Panc1 (cell line): ENCODE measurements around the gene WDR46. TPM values are rescaled to one million over a fixed set of nuclear protein-coding genes. Genes with fewer than 3 reads are reported as not detected.

Experiments used
- ATAC-seq: fragments of 200-7000 bp; cut with Tn5 transposase; 2 replicates; pipeline ENCODE4 v1.9.1; 2020; ENCODE audit warnings: mild to moderate bottlenecking, moderate library complexity
- BruUV-seq: library from RNA; stranded (reverse); fragments of 400-500 nt; replicated peaks from 2 replicates; lab custom pipeline; 2021; lab: Mats Ljungman, UMichigan
- CTCF ChIA-PET: fragments of 300-600 bp; sonication (Branson Sonifier 250); formaldehyde crosslinking; loops from one replicate; lab custom pipeline; 2022; ENCODE audit warnings: antibody characterized with exemption; lab: Charles Lee
- POLR2A ChIA-PET: fragments of 300-600 bp; sonication (Branson Sonifier 250); formaldehyde crosslinking; loops from one replicate; lab custom pipeline; 2022; ENCODE audit warnings: antibody characterized with exemption; lab: Charles Lee
- DNase-seq: peaks from one replicate; pipeline ENCODE4 v3.0.0-alpha.2; 2010; ENCODE audit warnings: low read depth, low spot score
- H3K27ac ChIP-seq: 2 replicates; pipeline ENCODE4 v1.5.1; 2011; ENCODE audit warnings: mild to moderate bottlenecking, low read length, inconsistent platforms
- H3K27me3 ChIP-seq: fragments of 200-500 bp; sonication (Bioruptor generic); 2 replicates; pipeline ENCODE4 v1.6.0; 2014; ENCODE audit warnings: low read length, inconsistent platforms; ENCODE audit not compliant: control insufficient read depth, insufficient read depth
- H3K36me3 ChIP-seq: fragments of 200-500 bp; sonication (Bioruptor generic); 2 replicates; pipeline ENCODE4 v1.5.1; 2014; ENCODE audit warnings: inconsistent platforms, mild to moderate bottlenecking, low read length, moderate library complexity; ENCODE audit not compliant: control insufficient read depth, insufficient read depth
- H3K4me1 ChIP-seq: 2 replicates; pipeline ENCODE4 v1.5.1; 2011; ENCODE audit warnings: inconsistent platforms, mild to moderate bottlenecking, low read length, moderate library complexity; ENCODE audit not compliant: control insufficient read depth, insufficient read depth
- H3K4me3 ChIP-seq, 2 experiments: 2 replicates each; pipeline ENCODE4 v1.5.1; 2011 to 2012; ENCODE audit warnings: low read depth in 2 of 2, low read length in 2 of 2, mild to moderate bottlenecking in 2 of 2, inconsistent platforms in 1 of 2, moderate library complexity in 1 of 2
- H3K9me3 ChIP-seq: fragments of 200-500 bp; sonication (Bioruptor generic); 2 replicates; pipeline ENCODE4 v1.5.1; 2014; ENCODE audit warnings: low read depth, mild to moderate bottlenecking, inconsistent platforms, low read length, moderate library complexity; ENCODE audit not compliant: control insufficient read depth, insufficient read depth
- POLR2AphosphoS5 ChIP-seq: IDR thresholded peaks from 2 replicates; pipeline ENCODE4 v1.6.1; 2012; ENCODE audit warnings: mild to moderate bottlenecking, low read depth, low read length, moderate library complexity
- SIN3A ChIP-seq: IDR thresholded peaks from 2 replicates; pipeline ENCODE4 v1.6.1; 2012; ENCODE audit warnings: low read depth, mild to moderate bottlenecking, low read length, moderate library complexity, borderline replicate concordance; ENCODE audit not compliant: insufficient read depth
- TCF7L2 ChIP-seq: IDR thresholded peaks from 2 replicates; pipeline ENCODE4 v1.6.1; 2011; ENCODE audit warnings: mild to moderate bottlenecking, low read depth, low read length, inconsistent platforms
- in situ Hi-C: cut with HindIII; loops from 2 replicates; pipeline ENCODE4 v1.10.0; 2016; ENCODE audit warnings: low sequenced_read_pairs, low pct_unique_long_range_greater_than_20kb
- intact Hi-C: fragments of 100-400 bp; cut with micrococcal nuclease; formaldehyde crosslinking; loops from one replicate; pipeline ENCODE4 v1.10.0; 2022; ENCODE audit not compliant: unreplicated experiment
- total RNA-seq: library from RNA; stranded (reverse); gene quantifications from one replicate; pipeline ENCODE4 v1.2.1, GENCODE V29; 2021; ENCODE audit not compliant: unreplicated experiment
- TF ChIP-seq, protein P1 (sequence below): fragments of 450-650 bp; IDR thresholded peaks from 2 replicates; pipeline ENCODE4 v1.5.1; 2017; ENCODE audit warnings: mild to moderate bottlenecking
- TF ChIP-seq, protein P2 (sequence below), 2 experiments: IDR thresholded peaks; 2 replicates each; pipeline ENCODE4 v1.6.1; 2011 to 2012; ENCODE audit warnings: low read depth in 2 of 2, control low read depth in 1 of 2, low read length in 1 of 2, mild to moderate bottlenecking in 1 of 2, moderate library complexity in 1 of 2; ENCODE audit not compliant: insufficient read depth in 1 of 2

Gene WDR46
- total RNA-seq, 1 experiment from 2014 or later = 80.6 TPM

DNA sequence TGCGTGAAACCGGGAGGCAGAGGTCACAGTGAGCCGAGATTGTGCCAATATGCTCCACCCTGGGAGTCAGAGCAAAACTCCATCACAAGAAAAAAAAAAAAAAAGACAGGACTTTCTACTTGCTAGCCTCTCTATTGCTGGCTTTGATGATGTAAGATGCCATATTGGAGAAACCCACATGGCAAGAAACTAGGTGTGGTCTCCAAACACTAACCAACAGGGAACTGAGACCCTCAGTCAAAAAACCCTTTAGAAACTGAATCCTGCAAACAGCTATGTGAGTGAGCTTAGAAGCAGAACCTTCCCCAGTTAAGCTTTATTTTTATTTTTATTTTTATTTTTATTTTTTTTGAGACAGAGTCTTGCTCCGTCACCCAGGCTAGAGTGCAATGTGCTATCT is 46.9 kb upstream of the WDR46 start:
- intact Hi-C loops = no loop called here
- H3K27ac ChIP-seq = no peak overlapping the region
- TF ChIP-seq, protein P1, sequence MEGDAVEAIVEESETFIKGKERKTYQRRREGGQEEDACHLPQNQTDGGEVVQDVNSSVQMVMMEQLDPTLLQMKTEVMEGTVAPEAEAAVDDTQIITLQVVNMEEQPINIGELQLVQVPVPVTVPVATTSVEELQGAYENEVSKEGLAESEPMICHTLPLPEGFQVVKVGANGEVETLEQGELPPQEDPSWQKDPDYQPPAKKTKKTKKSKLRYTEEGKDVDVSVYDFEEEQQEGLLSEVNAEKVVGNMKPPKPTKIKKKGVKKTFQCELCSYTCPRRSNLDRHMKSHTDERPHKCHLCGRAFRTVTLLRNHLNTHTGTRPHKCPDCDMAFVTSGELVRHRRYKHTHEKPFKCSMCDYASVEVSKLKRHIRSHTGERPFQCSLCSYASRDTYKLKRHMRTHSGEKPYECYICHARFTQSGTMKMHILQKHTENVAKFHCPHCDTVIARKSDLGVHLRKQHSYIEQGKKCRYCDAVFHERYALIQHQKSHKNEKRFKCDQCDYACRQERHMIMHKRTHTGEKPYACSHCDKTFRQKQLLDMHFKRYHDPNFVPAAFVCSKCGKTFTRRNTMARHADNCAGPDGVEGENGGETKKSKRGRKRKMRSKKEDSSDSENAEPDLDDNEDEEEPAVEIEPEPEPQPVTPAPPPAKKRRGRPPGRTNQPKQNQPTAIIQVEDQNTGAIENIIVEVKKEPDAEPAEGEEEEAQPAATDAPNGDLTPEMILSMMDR = no peak
- TF ChIP-seq, protein P2, sequence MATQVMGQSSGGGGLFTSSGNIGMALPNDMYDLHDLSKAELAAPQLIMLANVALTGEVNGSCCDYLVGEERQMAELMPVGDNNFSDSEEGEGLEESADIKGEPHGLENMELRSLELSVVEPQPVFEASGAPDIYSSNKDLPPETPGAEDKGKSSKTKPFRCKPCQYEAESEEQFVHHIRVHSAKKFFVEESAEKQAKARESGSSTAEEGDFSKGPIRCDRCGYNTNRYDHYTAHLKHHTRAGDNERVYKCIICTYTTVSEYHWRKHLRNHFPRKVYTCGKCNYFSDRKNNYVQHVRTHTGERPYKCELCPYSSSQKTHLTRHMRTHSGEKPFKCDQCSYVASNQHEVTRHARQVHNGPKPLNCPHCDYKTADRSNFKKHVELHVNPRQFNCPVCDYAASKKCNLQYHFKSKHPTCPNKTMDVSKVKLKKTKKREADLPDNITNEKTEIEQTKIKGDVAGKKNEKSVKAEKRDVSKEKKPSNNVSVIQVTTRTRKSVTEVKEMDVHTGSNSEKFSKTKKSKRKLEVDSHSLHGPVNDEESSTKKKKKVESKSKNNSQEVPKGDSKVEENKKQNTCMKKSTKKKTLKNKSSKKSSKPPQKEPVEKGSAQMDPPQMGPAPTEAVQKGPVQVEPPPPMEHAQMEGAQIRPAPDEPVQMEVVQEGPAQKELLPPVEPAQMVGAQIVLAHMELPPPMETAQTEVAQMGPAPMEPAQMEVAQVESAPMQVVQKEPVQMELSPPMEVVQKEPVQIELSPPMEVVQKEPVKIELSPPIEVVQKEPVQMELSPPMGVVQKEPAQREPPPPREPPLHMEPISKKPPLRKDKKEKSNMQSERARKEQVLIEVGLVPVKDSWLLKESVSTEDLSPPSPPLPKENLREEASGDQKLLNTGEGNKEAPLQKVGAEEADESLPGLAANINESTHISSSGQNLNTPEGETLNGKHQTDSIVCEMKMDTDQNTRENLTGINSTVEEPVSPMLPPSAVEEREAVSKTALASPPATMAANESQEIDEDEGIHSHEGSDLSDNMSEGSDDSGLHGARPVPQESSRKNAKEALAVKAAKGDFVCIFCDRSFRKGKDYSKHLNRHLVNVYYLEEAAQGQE (IDR thresholded peaks at IDR 0.05; ENCODE audit: insufficient read depth in 1 of 2, low read depth in 2 of 2, low read length in 1 of 2) = no peak
- TF ChIP-seq POLR2AphosphoS5 (no peak), SIN3A (no peak), TCF7L2 (no peak)
- in situ Hi-C loops = no loop called here
- no peaks in the 10 kb centered on the region for H3K4me1 ChIP-seq
- no peaks in the 10 kb centered on the region for H3K36me3 ChIP-seq
- DNase-seq (no peak), ATAC-seq (no peak)
- POLR2A ChIA-PET = interaction anchor here (0.5 kb wide), 1 partner anchor 58 kb away, joined by 8 read pairs; no protein-coding TSS in a partner anchor
- BruUV-seq = no TSS peak
- no peaks in the 10 kb centered on the region for H3K27me3 ChIP-seq
- no peaks in the 10 kb centered on the region for H3K9me3 ChIP-seq
- no peak overlapping the region for H3K4me3 ChIP-seq
- CTCF ChIA-PET = interaction anchor here (0.6 to 1.5 kb wide), 2 partner anchors 9 to 38 kb away, joined by 4 to 7 read pairs; no protein-coding TSS in a partner anchor

DNA sequence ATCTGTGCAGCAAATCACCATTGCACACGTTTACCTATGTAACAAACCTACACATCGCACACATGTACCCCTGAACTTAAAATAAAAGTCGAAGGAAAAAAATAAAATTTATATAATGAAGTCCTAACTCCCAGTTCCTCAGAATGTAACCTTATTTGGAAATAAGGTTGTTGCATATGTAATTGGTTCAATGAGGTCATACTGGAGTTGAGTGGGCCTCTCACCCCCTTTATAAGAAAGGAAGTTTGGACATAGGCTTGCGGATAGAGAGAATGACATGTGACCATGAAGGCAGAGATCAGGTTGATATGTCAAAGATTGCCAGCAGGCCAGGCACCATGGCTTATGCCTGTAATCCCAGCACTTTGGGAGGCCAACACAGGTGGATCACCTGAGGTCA is 44.6 kb upstream of the WDR46 start:
- no peaks in the 10 kb centered on the region for H3K4me1 ChIP-seq
- H3K27me3 ChIP-seq = no peaks in the 10 kb centered on the region
- no peak for TF ChIP-seq SIN3A
- TF ChIP-seq, protein P1 = no peak
- TF ChIP-seq POLR2AphosphoS5 = no peak
- TF ChIP-seq TCF7L2 = no peak
- TF ChIP-seq, protein P2 (IDR thresholded peaks at IDR 0.05; ENCODE audit: insufficient read depth in 1 of 2, low read depth in 2 of 2, low read length in 1 of 2) = no peak
- no peak overlapping the region for H3K27ac ChIP-seq
- CTCF ChIA-PET = no interaction called here
- DNase-seq = no peak
- BruUV-seq = no TSS peak
- H3K4me3 ChIP-seq = no peak overlapping the region
- in situ Hi-C loops = no loop called here
- intact Hi-C loops = no loop called here
- POLR2A ChIA-PET = no interaction called here
- no peaks in the 10 kb centered on the region for H3K36me3 ChIP-seq
- H3K9me3 ChIP-seq = no peaks in the 10 kb centered on the region
- no peak for ATAC-seq
